ENCODE results near the gene DKK3.

- TF ChIP-seq EZH2phosphoT487 (IDR thresholded peaks at IDR 0.05) (no peak), CTCF (IDR thresholded peaks at IDR 0.05) (no peak), EZH2 (IDR thresholded peaks at IDR 0.05) (no peak)
These were observed 14.6 kb upstream of the DKK3 start for GRCh38 chr11:12023015-12023414.

All from neural progenitor cell (in vitro differentiated cells).